ENCODE data around the gene STK38L.

Gene STK38L

DNA sequence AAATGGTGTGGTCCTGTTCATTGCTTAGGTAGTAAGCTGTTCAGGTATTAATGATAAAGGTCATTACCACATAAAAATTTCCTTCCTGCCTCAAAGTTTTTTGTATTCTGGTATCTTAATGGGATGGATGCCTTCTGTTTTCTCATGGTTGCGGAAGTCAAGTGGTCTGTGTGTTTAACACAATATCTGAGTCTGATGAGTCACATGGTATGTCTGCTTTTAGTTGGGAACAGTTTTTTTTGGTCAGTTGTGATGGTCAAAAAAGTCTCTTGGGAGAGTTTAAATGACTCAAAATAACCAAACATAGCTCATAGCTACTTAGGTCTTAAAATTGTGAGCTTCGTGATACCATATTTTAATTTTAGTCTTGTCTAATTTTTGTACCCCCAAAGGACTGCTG, 40.7 kb downstream of the STK38L start:
- H3K36me3 ChIP-seq (ENCODE audit: control insufficient read depth in 4 of 4, insufficient read depth in 4 of 4, low read length in 3 of 4): peaks cover 0 to 2% (median 0%) of the 10 kb centered on the region in 4 experiments
- DNase-seq: no peak
- no peaks in the 10 kb centered on the region for H3K27me3 ChIP-seq (replicated peaks in 2 of 5; ENCODE audit: control insufficient read depth in 4 of 5, insufficient read depth in 5 of 5, low read length in 4 of 5)
- H3K4me3 ChIP-seq (ENCODE audit: control insufficient read depth in 1 of 7, extremely low read depth in 1 of 7, insufficient read depth in 4 of 7, low read depth in 2 of 7, low read length in 6 of 7): no peak overlapping the region
- H3K9me3 ChIP-seq (ENCODE audit: control extremely low read depth in 1 of 5, control insufficient read depth in 4 of 5, insufficient read depth in 2 of 5, low read depth in 1 of 5, low read length in 4 of 5): no peaks in the 10 kb centered on the region
- POLR2A ChIA-PET: no interaction called here
- CTCF ChIA-PET: interaction anchor here (1.2 to 2.0 kb wide), 3 partner anchors 12 to 35 kb away, joined by 3 to 7 read pairs (median 5); no protein-coding TSS in a partner anchor
- no peaks in the 10 kb centered on the region for H3K4me1 ChIP-seq (ENCODE audit: control extremely low read depth in 1 of 4, control insufficient read depth in 4 of 4, insufficient read depth in 4 of 4, low read length in 3 of 4)
- 100% methylated on average over 1 of the region's 2 CpGs for WGBS (ENCODE audit: insufficient coverage)
- H3K27ac ChIP-seq (ENCODE audit: insufficient read depth in 1 of 2, low read depth in 1 of 2, low read length in 2 of 2, poor library complexity in 1 of 2, severe bottlenecking in 2 of 2): no peak overlapping the region

DNA sequence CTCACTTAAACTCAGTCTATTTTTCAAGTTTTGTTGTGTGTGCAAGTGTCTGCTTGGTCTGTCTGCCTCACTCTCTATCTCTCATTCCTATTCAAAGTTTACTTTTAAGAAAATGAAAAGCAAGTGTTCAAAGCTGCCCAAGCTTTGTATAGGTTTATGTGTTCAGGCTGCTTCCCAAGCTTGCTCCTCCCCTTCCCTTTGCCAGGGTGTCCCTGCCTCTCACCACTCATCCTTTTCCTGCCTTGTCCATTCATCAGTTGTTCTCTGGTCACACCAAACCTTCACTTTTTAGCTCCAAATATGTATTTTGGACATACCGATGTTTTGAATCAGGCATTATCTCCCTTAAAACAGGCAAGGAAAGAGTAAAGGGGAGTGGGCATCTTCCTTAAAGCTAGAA, 41.3 kb downstream of the STK38L start:
- CTCF ChIA-PET: interaction anchor here (1.2 to 2.0 kb wide), 3 partner anchors 12 to 36 kb away, joined by 3 to 7 read pairs (median 5); no protein-coding TSS in a partner anchor
- Histone ChIP-seq H3K9me3 (ENCODE audit: control extremely low read depth in 1 of 5, control insufficient read depth in 4 of 5, insufficient read depth in 2 of 5, low read depth in 1 of 5, low read length in 4 of 5) (no peaks in the 10 kb centered on the region), H3K4me3 (ENCODE audit: control insufficient read depth in 1 of 7, extremely low read depth in 1 of 7, insufficient read depth in 4 of 7, low read depth in 2 of 7, low read length in 6 of 7) (no peak overlapping the region), H3K27ac (ENCODE audit: insufficient read depth in 1 of 2, low read depth in 1 of 2, low read length in 2 of 2, poor library complexity in 1 of 2, severe bottlenecking in 2 of 2) (no peak overlapping the region), H3K36me3 (ENCODE audit: control insufficient read depth in 4 of 4, insufficient read depth in 4 of 4, low read length in 3 of 4) (peaks cover 0 to 2% (median 0%) of the 10 kb centered on the region in 4 experiments), H3K27me3 (replicated peaks in 2 of 5; ENCODE audit: control insufficient read depth in 4 of 5, insufficient read depth in 5 of 5, low read length in 4 of 5) (no peaks in the 10 kb centered on the region), H3K4me1 (ENCODE audit: control extremely low read depth in 1 of 4, control insufficient read depth in 4 of 4, insufficient read depth in 4 of 4, low read length in 3 of 4) (no peaks in the 10 kb centered on the region)
- 100% methylated on average over 1 of the region's 1 CpG for WGBS (ENCODE audit: insufficient coverage)
- POLR2A ChIA-PET: no interaction called here
- DNase-seq: no peak

DNA sequence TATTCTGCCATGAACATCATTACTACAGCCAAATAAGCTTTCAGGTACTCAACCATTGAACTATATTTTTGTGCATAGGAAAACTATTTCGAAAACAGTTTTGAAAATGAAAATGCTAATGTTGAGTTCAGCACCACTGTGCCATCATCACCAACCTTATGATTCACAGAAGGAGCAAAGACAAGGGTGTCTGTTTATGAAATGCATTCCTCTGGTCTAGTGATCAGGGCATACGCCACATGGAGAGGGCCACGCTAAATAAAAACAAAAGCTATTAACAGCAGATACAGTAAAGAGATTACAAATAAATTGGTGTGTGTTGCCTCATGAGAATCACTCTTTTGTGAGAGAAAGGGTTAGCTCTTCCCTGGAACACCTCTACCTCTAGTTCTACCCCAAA, 45.3 kb downstream of the STK38L start:
- H3K4me3 ChIP-seq (ENCODE audit: control insufficient read depth in 1 of 7, extremely low read depth in 1 of 7, insufficient read depth in 4 of 7, low read depth in 2 of 7, low read length in 6 of 7): no peak overlapping the region
- no peak overlapping the region for H3K27ac ChIP-seq (ENCODE audit: insufficient read depth in 1 of 2, low read depth in 1 of 2, low read length in 2 of 2, poor library complexity in 1 of 2, severe bottlenecking in 2 of 2)
- DNase-seq: no peak
- H3K9me3 ChIP-seq (ENCODE audit: control extremely low read depth in 1 of 5, control insufficient read depth in 4 of 5, insufficient read depth in 2 of 5, low read depth in 1 of 5, low read length in 4 of 5): no peaks in the 10 kb centered on the region
- no peaks in the 10 kb centered on the region for H3K27me3 ChIP-seq (replicated peaks in 2 of 5; ENCODE audit: control insufficient read depth in 4 of 5, insufficient read depth in 5 of 5, low read length in 4 of 5)
- CTCF ChIA-PET: interaction anchor here (1.0 kb wide), 1 partner anchor 12 kb away, joined by 3 read pairs; no protein-coding TSS in a partner anchor
- WGBS (ENCODE audit: insufficient coverage): no CpG with 5 or more reads among the region's 3 CpGs
- peaks cover 0 to 5% (median 0%) of the 10 kb centered on the region in 4 experiments for H3K4me1 ChIP-seq (ENCODE audit: control extremely low read depth in 1 of 4, control insufficient read depth in 4 of 4, insufficient read depth in 4 of 4, low read length in 3 of 4)
- POLR2A ChIA-PET: no interaction called here
- peaks cover 0 to 5% (median 2%) of the 10 kb centered on the region in 4 experiments for H3K36me3 ChIP-seq (ENCODE audit: control insufficient read depth in 4 of 4, insufficient read depth in 4 of 4, low read length in 3 of 4)

DNA sequence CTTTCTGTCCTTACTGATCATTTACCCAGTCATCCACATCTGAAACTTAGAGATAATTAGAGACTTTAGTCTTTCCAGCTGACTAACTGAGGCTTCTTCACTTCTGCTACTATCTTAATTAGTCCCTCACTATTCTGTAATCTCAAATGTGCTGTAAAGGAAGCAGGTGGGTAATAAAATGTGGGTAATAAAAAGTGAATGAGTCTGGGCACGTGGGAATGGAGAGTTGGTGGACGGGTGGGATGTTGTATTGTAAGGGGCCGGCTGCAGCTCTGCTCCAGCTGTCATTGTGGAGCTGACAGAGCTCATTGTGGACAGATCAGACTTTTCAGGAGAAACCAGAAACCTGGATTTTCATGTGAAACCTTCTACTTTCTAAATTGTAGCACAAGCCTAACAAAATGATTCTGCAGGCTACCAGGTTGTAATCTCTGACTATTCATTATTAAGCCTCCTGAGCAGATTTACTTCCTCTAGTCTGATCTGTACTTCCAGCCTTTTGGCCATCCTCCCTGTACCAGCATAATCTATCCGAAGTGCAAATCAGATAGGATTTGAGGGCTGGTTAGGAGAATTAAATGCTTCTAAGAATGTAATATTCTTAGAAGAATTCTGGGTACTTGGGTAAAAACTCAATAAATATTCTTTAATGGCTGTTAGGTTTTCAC, 46.5 kb downstream of the STK38L start:
- CTCF ChIA-PET: interaction anchor here (0.8 to 1.2 kb wide), 2 partner anchors 12 to 56 kb away, joined by 3 read pairs; no protein-coding TSS in a partner anchor

DNA sequence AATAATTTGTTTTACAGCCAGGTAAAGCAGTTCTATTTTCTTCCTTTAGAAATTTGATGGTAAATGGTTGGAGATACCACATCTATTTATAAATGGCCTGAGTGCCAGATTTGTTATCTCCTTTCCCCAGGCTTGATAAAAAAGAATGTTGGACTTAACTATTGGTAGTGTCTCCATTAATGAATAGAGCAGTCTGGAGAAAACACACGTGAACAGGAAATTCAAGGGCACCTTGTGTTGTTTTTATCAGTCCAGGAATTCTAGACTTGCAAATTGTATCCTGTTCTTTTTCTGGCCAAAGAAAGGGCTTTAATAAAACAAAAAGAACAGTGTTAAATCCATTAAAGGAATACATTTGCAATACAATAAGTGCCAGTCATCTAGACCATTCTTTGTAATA, 47.8 kb downstream of the STK38L start:
- ChIA-PET POLR2A (no interaction called here), CTCF (no interaction called here)
- Histone ChIP-seq H3K4me3 (ENCODE audit: control insufficient read depth in 1 of 7, extremely low read depth in 1 of 7, insufficient read depth in 4 of 7, low read depth in 2 of 7, low read length in 6 of 7) (no peak overlapping the region), H3K27ac (ENCODE audit: insufficient read depth in 1 of 2, low read depth in 1 of 2, low read length in 2 of 2, poor library complexity in 1 of 2, severe bottlenecking in 2 of 2) (no peak overlapping the region), H3K36me3 (ENCODE audit: control insufficient read depth in 4 of 4, insufficient read depth in 4 of 4, low read length in 3 of 4) (peaks cover 0 to 7% (median 4%) of the 10 kb centered on the region in 4 experiments), H3K27me3 (replicated peaks in 2 of 5; ENCODE audit: control insufficient read depth in 4 of 5, insufficient read depth in 5 of 5, low read length in 4 of 5) (no peaks in the 10 kb centered on the region), H3K4me1 (ENCODE audit: control extremely low read depth in 1 of 4, control insufficient read depth in 4 of 4, insufficient read depth in 4 of 4, low read length in 3 of 4) (peaks cover 0 to 5% (median 0%) of the 10 kb centered on the region in 4 experiments), H3K9me3 (ENCODE audit: control extremely low read depth in 1 of 5, control insufficient read depth in 4 of 5, insufficient read depth in 2 of 5, low read depth in 1 of 5, low read length in 4 of 5) (no peaks in the 10 kb centered on the region)
- 17% methylated on average over 1 of the region's 1 CpG for WGBS (ENCODE audit: insufficient coverage)
- DNase-seq: no peak

More for the DNA sequence above, 46.5 kb downstream of the STK38L start:
- Histone ChIP-seq H3K27ac (ENCODE audit: insufficient read depth in 1 of 2, low read depth in 1 of 2, low read length in 2 of 2, poor library complexity in 1 of 2, severe bottlenecking in 2 of 2) (no peak overlapping the region), H3K36me3 (ENCODE audit: control insufficient read depth in 4 of 4, insufficient read depth in 4 of 4, low read length in 3 of 4) (peaks cover 0 to 5% (median 3%) of the 10 kb centered on the region in 4 experiments), H3K9me3 (ENCODE audit: control extremely low read depth in 1 of 5, control insufficient read depth in 4 of 5, insufficient read depth in 2 of 5, low read depth in 1 of 5, low read length in 4 of 5) (no peaks in the 10 kb centered on the region), H3K4me3 (ENCODE audit: control insufficient read depth in 1 of 7, extremely low read depth in 1 of 7, insufficient read depth in 4 of 7, low read depth in 2 of 7, low read length in 6 of 7) (no peak overlapping the region), H3K4me1 (ENCODE audit: control extremely low read depth in 1 of 4, control insufficient read depth in 4 of 4, insufficient read depth in 4 of 4, low read length in 3 of 4) (peaks cover 0 to 5% (median 0%) of the 10 kb centered on the region in 4 experiments), H3K27me3 (replicated peaks in 2 of 5; ENCODE audit: control insufficient read depth in 4 of 5, insufficient read depth in 5 of 5, low read length in 4 of 5) (no peaks in the 10 kb centered on the region)
- POLR2A ChIA-PET: interaction anchor here (0.6 kb wide), 1 partner anchor 9 kb away, joined by 3 read pairs; no protein-coding TSS in a partner anchor
- no peak for DNase-seq
- 92% methylated on average over 2 of the region's 4 CpGs for WGBS (ENCODE audit: insufficient coverage)

DNA sequence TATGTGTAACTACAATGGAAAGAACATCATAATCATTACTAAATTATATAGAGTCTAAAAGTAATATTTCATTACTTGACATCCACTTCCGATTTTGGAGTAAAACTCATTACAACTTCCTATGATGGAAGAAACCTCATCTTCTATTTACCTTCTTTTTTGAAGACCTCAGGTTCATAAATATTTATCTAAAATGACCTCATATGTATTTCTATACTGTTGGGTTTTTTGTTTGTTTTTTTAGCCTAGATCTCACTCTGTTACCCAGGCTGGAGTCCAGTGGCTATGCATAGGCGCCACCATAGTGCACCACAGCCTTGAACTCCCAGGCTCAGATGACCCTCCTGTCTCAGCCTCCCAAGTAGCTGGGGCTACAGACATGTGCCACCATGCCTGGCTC, 48.6 kb downstream of the STK38L start:
- H3K27me3 ChIP-seq (replicated peaks in 2 of 5; ENCODE audit: control insufficient read depth in 4 of 5, insufficient read depth in 5 of 5, low read length in 4 of 5): no peaks in the 10 kb centered on the region
- no peak for DNase-seq
- H3K4me3 ChIP-seq (ENCODE audit: control insufficient read depth in 1 of 7, extremely low read depth in 1 of 7, insufficient read depth in 4 of 7, low read depth in 2 of 7, low read length in 6 of 7): no peak overlapping the region
- ChIA-PET POLR2A (no interaction called here), CTCF (no interaction called here)
- peaks cover 0 to 5% (median 0%) of the 10 kb centered on the region in 4 experiments for H3K4me1 ChIP-seq (ENCODE audit: control extremely low read depth in 1 of 4, control insufficient read depth in 4 of 4, insufficient read depth in 4 of 4, low read length in 3 of 4)
- H3K36me3 ChIP-seq (ENCODE audit: control insufficient read depth in 4 of 4, insufficient read depth in 4 of 4, low read length in 3 of 4): peaks cover 0 to 9% (median 4%) of the 10 kb centered on the region in 4 experiments
- H3K9me3 ChIP-seq (ENCODE audit: control extremely low read depth in 1 of 5, control insufficient read depth in 4 of 5, insufficient read depth in 2 of 5, low read depth in 1 of 5, low read length in 4 of 5): no peaks in the 10 kb centered on the region
- no peak overlapping the region for H3K27ac ChIP-seq (ENCODE audit: insufficient read depth in 1 of 2, low read depth in 1 of 2, low read length in 2 of 2, poor library complexity in 1 of 2, severe bottlenecking in 2 of 2)
- WGBS (ENCODE audit: insufficient coverage): 100% methylated on average over 1 of the region's 2 CpGs

DNA sequence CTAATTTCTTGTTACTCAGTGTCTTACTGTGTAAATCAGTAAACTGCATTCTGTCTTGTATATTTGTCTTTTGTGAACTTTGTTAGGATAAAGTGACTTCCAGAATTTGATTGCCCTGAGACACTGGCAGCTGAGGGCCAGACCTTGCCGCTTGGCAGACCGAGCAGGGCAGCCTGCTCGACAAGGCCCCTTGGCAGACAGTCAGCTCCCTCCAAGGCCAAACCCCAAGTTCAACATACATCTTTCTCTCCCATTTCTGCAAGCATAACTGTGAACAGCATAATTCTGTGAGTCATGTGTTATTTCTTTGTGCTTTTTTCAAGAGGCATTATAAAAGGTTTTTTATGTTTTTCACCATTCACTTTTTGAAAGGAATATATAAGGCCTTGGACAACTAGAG, 49.4 kb downstream of the STK38L start:
- DNase-seq: no peak
- WGBS (ENCODE audit: insufficient coverage): no CpG with 5 or more reads among the region's 3 CpGs
- POLR2A ChIA-PET: no interaction called here
- CTCF ChIA-PET: no interaction called here
- H3K9me3 ChIP-seq (ENCODE audit: control extremely low read depth in 1 of 5, control insufficient read depth in 4 of 5, insufficient read depth in 2 of 5, low read depth in 1 of 5, low read length in 4 of 5): no peaks in the 10 kb centered on the region
- H3K4me1 ChIP-seq (ENCODE audit: control extremely low read depth in 1 of 4, control insufficient read depth in 4 of 4, insufficient read depth in 4 of 4, low read length in 3 of 4): peaks cover 0 to 5% (median 0%) of the 10 kb centered on the region in 4 experiments
- H3K4me3 ChIP-seq (ENCODE audit: control insufficient read depth in 1 of 7, extremely low read depth in 1 of 7, insufficient read depth in 4 of 7, low read depth in 2 of 7, low read length in 6 of 7): no peak overlapping the region
- no peak overlapping the region for H3K27ac ChIP-seq (ENCODE audit: insufficient read depth in 1 of 2, low read depth in 1 of 2, low read length in 2 of 2, poor library complexity in 1 of 2, severe bottlenecking in 2 of 2)
- H3K27me3 ChIP-seq (replicated peaks in 2 of 5; ENCODE audit: control insufficient read depth in 4 of 5, insufficient read depth in 5 of 5, low read length in 4 of 5): no peaks in the 10 kb centered on the region
- H3K36me3 ChIP-seq (ENCODE audit: control insufficient read depth in 4 of 4, insufficient read depth in 4 of 4, low read length in 3 of 4): peaks cover 3 to 15% (median 7%) of the 10 kb centered on the region in 4 experiments
